LHCN-M2 (cell line): Measurements from ENCODE around the gene GBGT1. TPM values are rescaled to one million over a fixed set of nuclear protein-coding genes. Genes with fewer than 3 reads are reported as not detected.

Source experiments
- DNase-seq: peaks from one replicate; pipeline ENCODE4 v3.0.0-alpha.2; 2012; ENCODE audit warnings: low read depth
- total RNA-seq: library from RNA; depleted of rRNA; stranded (reverse); fragments of >200 nt; gene quantifications from 2 replicates; pipeline ENCODE4 v1.2.3, GENCODE V29; 2014

Gene GBGT1
- total RNA-seq, 1 experiment from 2014 or later, result 0.34 TPM

- DNase-seq, result no peak
Measured at GRCh38 chr9:133127340-133127981, 36.3 kb downstream of the GBGT1 start.

GRCh38 chr9:133126697-133127339 is 36.9 kb downstream of the GBGT1 start:
- no peak for DNase-seq

GRCh38 chr9:133125941-133126696 is 37.6 kb downstream of the GBGT1 start:
- peak; percentile 73 for DNase-seq

GRCh38 chr9:133124907-133125275 is 38.8 kb downstream of the GBGT1 start:
- DNase-seq, result no peak

- no peak for DNase-seq
Measured at GRCh38 chr9:133124123-133124906, 39.4 kb downstream of the GBGT1 start.

- DNase-seq, result no peak
Measured at GRCh38 chr9:133122935-133123611, 40.6 kb downstream of the GBGT1 start.

GRCh38 chr9:133122605-133122934 is 41.1 kb downstream of the GBGT1 start:
- no peak for DNase-seq

GRCh38 chr9:133121915-133122550 is 41.7 kb downstream of the GBGT1 start:
- DNase-seq, result no peak

- peak; percentile 82 for DNase-seq
Measured at GRCh38 chr9:133121198-133121914, 42.4 kb downstream of the GBGT1 start, which contains the start of gene RALGDS. TSS of gene RALGDS (minus strand) at chr9:133121240. CDS start at chr9:133121154, 86 bp downstream.

- no peak for DNase-seq
Measured at GRCh38 chr9:133120501-133121197, 43.1 kb downstream of the GBGT1 start.

GRCh38 chr9:133119846-133120500 is 43.7 kb downstream of the GBGT1 start:
- no peak for DNase-seq

GRCh38 chr9:133119103-133119845 is 44.4 kb downstream of the GBGT1 start:
- no peak for DNase-seq

- DNase-seq, result no peak
Measured at GRCh38 chr9:133118568-133118967, 45.1 kb downstream of the GBGT1 start.

- DNase-seq, result no peak
Measured at GRCh38 chr9:133118179-133118520, 45.6 kb downstream of the GBGT1 start.

- no peak for DNase-seq
Measured at GRCh38 chr9:133117271-133118178, 46.2 kb downstream of the GBGT1 start.

- no peak for DNase-seq
Measured at GRCh38 chr9:133116346-133117231, 47.1 kb downstream of the GBGT1 start.
